ENCODE measurements around the gene ANGPTL4. TPM values are rescaled to one million over a fixed set of nuclear protein-coding genes. Genes with fewer than 3 reads are reported as not detected.
A peak's percentile ranks its signal among the peaks of the same experiment; 100 is the strongest.

The ANGPTL4 gene
- total and polyA plus RNA-seq, 2 of the 13 experiments (the other 11 are each of a cell fraction or from before 2014, with no cell fraction given), result 0.80 to 21.7 TPM

GRCh38 chr19:8412783-8413628, 49.1 kb downstream of the ANGPTL4 start, which contains the start of gene MARCHF2 (continued):
- TF ChIP-seq ZBTB4 (CRISPR knock-in tag; IDR thresholded peaks at IDR 0.05; ENCODE audit: borderline replicate concordance) (no peak), CEBPB (IDR thresholded peaks at IDR 0.05; ENCODE audit: borderline replicate concordance, low read depth, low read length) (no peak), XBP1 (CRISPR knock-in tag; IDR thresholded peaks at IDR 0.05) (no peak), SMAD9 (CRISPR knock-in tag; IDR thresholded peaks at IDR 0.05) (no peak), SAFB2 (CRISPR knock-in tag; IDR thresholded peaks at IDR 0.05; ENCODE audit: borderline replicate concordance, low read depth) (peak; percentile 51; the same call in 1 of the 2 replicates), POLR2AphosphoS2 (IDR thresholded peaks at IDR 0.05; ENCODE audit: low read depth, low read length) (no peak), ZNF558 (CRISPR knock-in tag; IDR thresholded peaks at IDR 0.05; ENCODE audit: borderline replicate concordance) (no peak), DRAP1 (CRISPR knock-in tag; IDR thresholded peaks at IDR 0.05) (peak; percentile 69), HNRNPH1 (optimal IDR thresholded peaks at IDR 0.05; ENCODE audit: low read depth, low read length) (no peak), PRDM10 (CRISPR knock-in tag; IDR thresholded peaks at IDR 0.05; ENCODE audit: low read depth) (no peak), SETDB1 (CRISPR knock-in tag; IDR thresholded peaks at IDR 0.05; ENCODE audit: borderline replicate concordance) (no peak), ZNF589 (CRISPR knock-in tag; conservative IDR thresholded peaks at IDR 0.05) (no peak), MZF1 (CRISPR knock-in tag; IDR thresholded peaks at IDR 0.05; ENCODE audit: borderline replicate concordance) (no peak), ZNF431 (CRISPR knock-in tag; IDR thresholded peaks at IDR 0.05; ENCODE audit: borderline replicate concordance, low read depth) (no peak), NRL (CRISPR knock-in tag; IDR thresholded peaks at IDR 0.05; ENCODE audit: borderline replicate concordance) (0 out of 2 replicates have a peak, but pooled peaks have one; percentile 44), SOX5 (CRISPR knock-in tag; IDR thresholded peaks at IDR 0.05; ENCODE audit: borderline replicate concordance) (no peak), MAZ (IDR thresholded peaks at IDR 0.05; ENCODE audit: borderline replicate concordance, low read depth, low read length) (peak; percentile 52; the same call in 1 of the 2 replicates), MAZ (CRISPR knock-in tag; IDR thresholded peaks at IDR 0.05; ENCODE audit: low read depth) (no peak), TFAP4 (IDR thresholded peaks at IDR 0.05; ENCODE audit: borderline replicate concordance, low read depth) (peak; percentile 45; the same call in 1 of the 2 replicates)
